ENCODE results near the gene SEMA3B. TPM values are rescaled to one million over a fixed set of nuclear protein-coding genes. Genes with fewer than 3 reads are reported as not detected.

The SEMA3B gene
- total RNA-seq, 1 donor from 2014 or later: 24.2 TPM

- Histone ChIP-seq H3K4me3 (no peak overlapping the region), H3K27me3 (no peaks in the 10 kb centered on the region), H3K27ac (peak overlapping the region; percentile 51 to 92), H3K36me3 (peaks cover 52 to 56% of the 10 kb centered on the region in 2 donors), H3K9me3 (no peaks in the 10 kb centered on the region), H3K4me1 (peaks cover 16 to 35% of the 10 kb centered on the region in 2 donors)
- peak; percentile 27 to 44 (median 41) for TF ChIP-seq CTCF (IDR thresholded peaks at IDR 0.05)
- intact Hi-C loops (cut with DNase I): no loop called here
- no peak for DNase-seq (ENCODE audit: low spot score in 2 of 2)
Observed at GRCh38 chr3:50256978-50257890, 11.7 kb upstream of the SEMA3B start.

DNA sequence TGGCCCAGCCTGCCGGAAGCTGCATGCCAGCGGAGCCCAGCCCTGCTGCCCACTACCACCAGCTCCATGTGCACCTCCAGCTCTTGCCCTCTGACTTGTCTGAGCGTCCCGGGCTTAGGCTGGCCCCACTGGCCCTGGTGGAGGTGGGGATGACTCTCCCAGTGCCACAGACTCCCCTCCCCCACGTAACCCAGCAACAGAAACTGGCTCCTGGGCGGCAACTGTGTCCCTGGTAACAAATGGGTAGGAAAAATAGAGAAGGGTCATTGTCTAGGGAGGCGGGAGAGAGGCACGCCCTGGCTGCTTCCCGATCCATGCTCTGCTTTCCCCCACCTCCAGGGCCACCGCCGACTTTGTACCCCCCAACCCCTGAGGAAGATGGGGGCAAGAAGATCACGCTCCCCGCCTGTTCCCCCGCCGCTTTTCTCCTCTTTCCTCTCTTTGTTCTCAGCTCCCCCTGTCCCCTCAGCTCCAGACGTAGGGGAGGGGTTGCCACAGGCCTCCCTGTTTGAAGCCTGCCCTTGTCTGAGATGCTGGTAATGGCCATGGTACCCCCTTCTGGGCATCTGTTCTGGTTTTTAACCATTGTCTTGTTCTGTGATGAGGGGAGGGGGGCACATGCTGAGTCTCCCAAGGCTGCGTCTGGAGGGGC is 10.8 kb upstream of the SEMA3B start:
- Histone ChIP-seq H3K27me3 (no peaks in the 10 kb centered on the region), H3K4me3 (no peak overlapping the region), H3K27ac (peak overlapping the region; percentile 39 to 51), H3K4me1 (peaks cover 16 to 35% of the 10 kb centered on the region in 2 donors), H3K9me3 (no peaks in the 10 kb centered on the region), H3K36me3 (peaks cover 43 to 47% of the 10 kb centered on the region in 2 donors)
- intact Hi-C loops (cut with DNase I): no loop called here
- no peak for DNase-seq (ENCODE audit: low spot score in 2 of 2)
- no peak for TF ChIP-seq CTCF (IDR thresholded peaks at IDR 0.05)

GRCh38 chr3:50258979-50259378 is 10.0 kb upstream of the SEMA3B start:
- peak overlapping the region; percentile 97 to 99 for H3K27ac ChIP-seq
- peaks cover 18 to 40% of the 10 kb centered on the region in 2 donors for H3K4me1 ChIP-seq
- no peak overlapping the region for H3K4me3 ChIP-seq
- intact Hi-C loops (cut with DNase I): no loop called here
- DNase-seq (ENCODE audit: low spot score in 2 of 2): no peak
- no peaks in the 10 kb centered on the region for H3K9me3 ChIP-seq
- H3K36me3 ChIP-seq: peaks cover 40% of the 10 kb centered on the region in 2 donors
- H3K27me3 ChIP-seq: no peaks in the 10 kb centered on the region
- no peak for TF ChIP-seq CTCF (IDR thresholded peaks at IDR 0.05)

DNA sequence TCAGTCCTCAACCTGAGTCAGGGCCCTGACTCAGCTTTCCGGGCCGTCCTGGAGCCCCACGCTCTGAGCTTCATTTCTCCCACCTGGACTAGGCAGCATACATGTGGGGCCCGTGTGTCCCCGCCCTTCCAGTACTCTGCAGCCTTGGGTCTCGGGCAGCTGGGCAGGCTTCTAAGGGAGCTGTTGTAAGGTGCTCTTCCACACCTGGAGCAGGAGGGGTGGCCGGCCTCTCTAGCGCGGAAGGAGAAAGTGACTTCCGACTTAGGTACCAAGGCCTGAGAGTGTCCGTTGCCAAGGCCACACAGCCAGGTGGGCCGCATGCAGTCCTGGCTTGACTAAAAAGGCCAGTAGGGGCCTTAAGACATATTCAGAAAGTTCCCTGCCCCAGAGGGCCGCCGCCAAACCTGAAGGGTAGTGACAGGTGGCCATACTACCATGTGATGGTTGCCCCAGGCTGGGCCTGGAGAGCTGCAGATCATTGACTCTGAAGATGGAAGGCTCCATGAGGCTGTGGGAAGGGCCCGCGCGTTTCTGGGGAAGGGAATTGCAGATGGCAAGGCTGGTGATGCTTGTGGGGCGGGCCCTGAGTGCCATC is 9.4 kb upstream of the SEMA3B start:
- intact Hi-C loops (cut with DNase I): loop anchor here (1.0 to 2.0 kb wide), 2 partner anchors 14 to 69 kb away; partner anchors contain the start of gene TUSC2

More for the DNA sequence above, 9.4 kb upstream of the SEMA3B start:
- no peak for TF ChIP-seq CTCF (IDR thresholded peaks at IDR 0.05)
- Histone ChIP-seq H3K4me1 (peaks cover 18 to 39% of the 10 kb centered on the region in 2 donors), H3K9me3 (no peaks in the 10 kb centered on the region), H3K27ac (peak overlapping the region; percentile 97 to 99), H3K4me3 (peak overlapping the region in 1 of 2 donors; percentile 70), H3K27me3 (no peaks in the 10 kb centered on the region), H3K36me3 (peaks cover 36 to 40% of the 10 kb centered on the region in 2 donors)
- no peak for DNase-seq (ENCODE audit: low spot score in 2 of 2)

Data from ascending aorta (tissue), 2 donors.